Erythroblast (primary cell): ENCODE data around the gene SVIP.

ENCODE experiments used
- DNase-seq, 2 experiments: peaks; one replicate each; lab custom pipeline; 2025; lab: John Stamatoyannopoulos, UW
- GATA1 ChIP-seq: IDR thresholded peaks from 2 replicates; pipeline ENCODE4 v1.6.1; 2011; ENCODE audit warnings: low read depth, mild to moderate bottlenecking, control low read depth, low read length, moderate library complexity
- POLR2A ChIP-seq: IDR thresholded peaks from 2 replicates; pipeline ENCODE4 v1.6.1; 2011; ENCODE audit warnings: mild to moderate bottlenecking, low read length

The SVIP gene

DNA sequence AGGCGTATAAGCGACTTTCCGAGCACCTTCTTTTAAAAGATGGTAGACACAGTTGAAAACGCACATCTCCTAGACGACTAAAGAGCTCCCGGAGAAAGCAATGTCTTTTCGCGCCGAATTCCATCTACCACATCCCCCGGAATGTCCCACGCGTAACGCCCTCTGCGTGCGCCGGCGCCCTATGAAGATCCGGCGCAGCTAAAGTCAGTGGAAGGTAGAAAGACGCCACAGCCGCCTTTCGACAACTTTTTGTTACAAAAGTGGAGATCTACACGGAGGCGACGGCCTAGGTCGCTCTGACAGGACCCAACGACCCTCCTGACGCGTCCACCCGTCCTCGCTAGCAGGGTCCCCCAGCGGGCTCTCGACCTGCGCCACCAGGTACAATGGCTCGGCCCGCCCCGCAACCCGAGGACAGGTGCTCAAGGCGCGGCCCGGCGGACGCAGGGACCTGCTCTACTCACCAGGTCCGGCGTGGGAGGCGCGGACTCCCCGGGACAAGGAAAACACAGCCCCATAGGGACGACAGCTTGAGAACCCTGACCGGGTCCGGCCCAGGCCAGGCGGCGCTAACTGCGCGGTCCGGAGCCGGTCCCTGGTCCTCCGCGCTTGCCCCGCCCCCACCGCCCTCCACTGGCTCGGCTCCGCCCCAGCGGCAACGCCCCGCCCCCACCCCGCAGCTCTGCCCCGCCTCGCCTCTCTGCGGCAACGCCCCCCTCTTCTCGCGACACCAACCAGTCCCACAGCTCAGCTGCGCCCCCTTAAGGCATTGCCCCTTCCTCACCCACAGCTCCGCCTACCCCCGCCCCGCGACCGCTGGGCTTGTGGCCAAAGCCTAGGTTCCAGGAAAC, at the start of gene SVIP:
SVIP (minus strand) TSS at position 571 of the 851 bp plus-strand sequence; CDS start at position 518, 53 bp downstream.
- peak; percentile 93 to 97 for DNase-seq
- TF ChIP-seq GATA1, result no peak
- TF ChIP-seq POLR2A, result peak; percentile 90

GRCh38 chr11:22878604-22879003, 49.0 kb upstream of the SVIP start:
- TF ChIP-seq GATA1, result no peak
- TF ChIP-seq POLR2A, result no peak
- no peak for DNase-seq

GRCh38 chr11:22878039-22878438, 48.4 kb upstream of the SVIP start:
- TF ChIP-seq GATA1 (no peak), POLR2A (no peak)
- no peak for DNase-seq

- DNase-seq, result peak; percentile 74 to 80
- no peak for TF ChIP-seq GATA1
- no peak for TF ChIP-seq POLR2A
Observed at GRCh38 chr11:22875869-22876473, 46.4 kb upstream of the SVIP start.

- no peak for DNase-seq
- TF ChIP-seq GATA1 (no peak), POLR2A (no peak)
Observed at GRCh38 chr11:22869325-22869724, 39.7 kb upstream of the SVIP start.

GRCh38 chr11:22860241-22860640, 30.6 kb upstream of the SVIP start, which contains the start of gene CCDC179:
TSS of gene CCDC179 (minus strand) at chr11:22860474. CDS start at chr11:22860421, 53 bp downstream.
- DNase-seq, result no peak

DNA sequence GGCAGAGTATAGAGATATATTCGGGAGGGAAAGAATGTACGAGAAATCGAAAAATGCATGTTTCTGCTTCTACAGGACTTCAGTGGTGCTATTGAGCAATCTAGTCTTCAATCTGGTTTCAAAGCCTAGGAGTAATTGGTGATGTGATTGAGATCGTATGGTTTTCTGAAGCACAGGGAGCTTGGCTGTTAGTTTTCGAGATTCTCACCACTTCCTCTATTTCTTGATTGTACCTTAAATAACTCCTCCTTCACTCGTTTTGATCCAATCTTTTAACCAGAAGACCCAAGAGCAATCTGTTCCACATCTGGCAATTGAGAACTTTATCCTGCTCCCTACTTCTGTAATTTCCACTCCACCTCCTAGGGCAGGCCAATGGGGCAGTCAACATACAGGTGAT, 30.2 kb upstream of the SVIP start:
- TF ChIP-seq GATA1 (no peak), POLR2A (no peak)
- DNase-seq, result no peak

More at GRCh38 chr11:22860241-22860640, 30.6 kb upstream of the SVIP start, which contains the start of gene CCDC179:
- TF ChIP-seq GATA1, result no peak
- TF ChIP-seq POLR2A, result no peak

DNA sequence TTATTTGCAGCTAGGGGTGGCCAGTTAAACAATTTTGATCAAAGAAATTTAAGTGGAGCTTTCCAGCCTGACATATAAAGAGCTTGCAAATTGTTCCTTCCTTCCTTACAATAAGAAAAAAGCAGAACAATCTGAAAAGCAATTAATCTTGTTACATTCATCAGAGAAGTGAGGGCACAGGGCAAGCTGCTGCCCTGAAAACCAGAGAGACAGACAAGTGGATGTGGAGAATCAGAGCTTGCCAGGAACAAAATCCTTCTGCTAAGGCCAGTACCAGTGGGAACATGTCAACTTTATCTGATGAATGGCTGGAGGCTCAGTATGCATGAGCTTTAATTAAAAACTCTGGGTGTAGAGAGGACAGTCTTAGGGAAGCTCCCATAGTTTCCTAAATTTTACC, 21.9 kb upstream of the SVIP start:
- TF ChIP-seq POLR2A, result no peak
- TF ChIP-seq GATA1, result no peak
- DNase-seq, result no peak

DNA sequence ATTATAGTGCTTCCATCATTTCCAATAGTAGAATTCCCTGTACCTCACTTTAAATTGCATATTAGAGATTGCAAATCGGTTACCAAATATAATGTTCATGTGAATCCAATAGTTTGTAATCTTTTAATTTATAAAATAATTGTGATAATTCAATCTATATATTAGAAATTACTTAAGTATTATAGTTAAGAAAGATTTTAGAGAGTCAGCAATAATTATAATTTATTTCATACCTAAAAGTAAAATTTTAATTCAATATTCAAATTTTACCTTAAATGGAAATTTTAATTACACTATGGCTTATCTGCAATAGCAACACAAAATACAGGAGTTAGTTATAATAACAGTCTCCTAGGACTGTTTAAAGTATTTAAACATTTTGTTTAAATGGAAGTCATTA, 17.1 kb upstream of the SVIP start:
- TF ChIP-seq POLR2A (no peak), GATA1 (no peak)
- no peak for DNase-seq

- TF ChIP-seq GATA1, result no peak
- no peak for TF ChIP-seq POLR2A
- DNase-seq, result peak; percentile 54 to 71
Observed at GRCh38 chr11:22832315-22833015, 2.9 kb upstream of the SVIP start.

DNA sequence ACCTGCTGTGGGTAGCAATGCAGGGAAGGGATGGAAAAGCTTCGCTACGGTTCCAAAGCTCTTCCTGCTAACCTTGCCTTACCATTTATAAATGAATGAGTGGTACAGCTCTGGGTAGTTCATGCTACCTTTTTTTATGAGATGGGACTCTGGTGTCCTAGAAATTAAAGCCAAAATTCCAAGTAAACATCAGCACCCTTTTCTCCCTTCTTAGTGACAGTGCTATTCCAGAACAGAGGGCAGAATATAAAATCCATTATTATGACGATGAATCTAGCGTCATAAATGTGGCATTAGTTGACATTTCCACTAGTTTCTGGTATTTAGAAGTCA, 447 bp upstream of the SVIP start:
- TF ChIP-seq GATA1 (no peak), POLR2A (no peak)
- DNase-seq, result no peak

- peak; percentile 57 to 68 for DNase-seq
- no peak for TF ChIP-seq GATA1
Observed at GRCh38 chr11:22828373-22828772, 1.2 kb downstream of the SVIP start.

GRCh38 chr11:22822203-22822602, 7.4 kb downstream of the SVIP start:
- TF ChIP-seq GATA1, result no peak
- no peak for TF ChIP-seq POLR2A

DNA sequence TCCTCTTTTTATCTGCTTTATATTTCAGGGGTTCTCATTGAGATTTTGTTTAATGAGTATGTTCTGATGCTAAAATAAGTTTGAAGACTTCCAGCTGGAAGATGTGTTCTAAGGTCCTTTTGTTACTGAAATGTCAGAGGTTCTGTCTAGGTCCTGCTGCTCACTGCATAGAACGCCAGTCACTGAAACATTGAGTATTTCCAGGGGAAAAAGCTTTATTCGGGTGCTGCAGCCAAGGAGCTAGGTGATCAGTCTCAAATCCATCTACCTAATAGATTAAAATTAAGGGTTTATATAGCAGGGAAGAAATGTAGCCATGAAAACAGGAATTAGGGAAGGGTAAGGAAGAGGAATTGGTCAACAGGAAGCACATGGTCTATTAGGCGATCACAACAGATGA, 19.7 kb downstream of the SVIP start:
- TF ChIP-seq GATA1 (no peak), POLR2A (no peak)
- DNase-seq, result no peak

More at GRCh38 chr11:22822203-22822602, 7.4 kb downstream of the SVIP start:
- DNase-seq, result no peak
